CD4-positive, alpha-beta T cell treated with Interleukin-6 for 4 hours (primary cell): Measurements from ENCODE around the gene FUCA2.
A peak's percentile ranks its signal among the peaks of the same experiment; 100 is the strongest.
"Not testable (repeated sequence)": the region's sequence is repeated elsewhere in the genome, so short reads cannot be mapped to it uniquely, and the experiment has no call there.

Experiments
- DNase-seq: peaks from one replicate; pipeline ENCODE4 v3.0.0-alpha.2; 2020; ENCODE audit warnings: mixed read lengths

The FUCA2 gene

GRCh38 chr6:143536461-143536865, 24.9 kb upstream of the FUCA2 start:
- peak; percentile 67 for DNase-seq

- DNase-seq = no peak
These were observed 23.7 kb upstream of the FUCA2 start for GRCh38 chr6:143535189-143535614.

- peak; percentile 28 for DNase-seq
These were observed 20.4 kb upstream of the FUCA2 start for GRCh38 chr6:143531720-143532499.

GRCh38 chr6:143529095-143529494, 17.6 kb upstream of the FUCA2 start:
- peak; percentile 39 for DNase-seq

- DNase-seq = no peak
These were observed 16.8 kb upstream of the FUCA2 start for GRCh38 chr6:143528164-143528811.

GRCh38 chr6:143527677-143528076, 16.2 kb upstream of the FUCA2 start:
- no peak for DNase-seq

- no peak for DNase-seq
These were observed 13.8 kb upstream of the FUCA2 start for GRCh38 chr6:143525356-143525755.

- no peak for DNase-seq
These were observed 10.6 kb upstream of the FUCA2 start for GRCh38 chr6:143522039-143522600.

GRCh38 chr6:143517447-143517773, 5.9 kb upstream of the FUCA2 start:
- DNase-seq = no peak

- DNase-seq = no peak
These were observed 5.3 kb upstream of the FUCA2 start for GRCh38 chr6:143516690-143517446.

- no peak for DNase-seq
These were observed 4.3 kb upstream of the FUCA2 start for GRCh38 chr6:143515766-143516355.

- no peak for DNase-seq
These were observed 3.7 kb upstream of the FUCA2 start for GRCh38 chr6:143515061-143515760.

- DNase-seq = peak; percentile 64
These were observed 1.9 kb upstream of the FUCA2 start for GRCh38 chr6:143513410-143513809.

GRCh38 chr6:143510326-143510725, 1.2 kb downstream of the FUCA2 start:
- not testable (repeated sequence) for DNase-seq

- DNase-seq = no peak
These were observed 4.0 kb downstream of the FUCA2 start for GRCh38 chr6:143507358-143508145.

GRCh38 chr6:143506620-143507019, 4.9 kb downstream of the FUCA2 start:
- DNase-seq = no peak

- no peak for DNase-seq
These were observed 5.3 kb downstream of the FUCA2 start for GRCh38 chr6:143506199-143506598.

- DNase-seq = no peak
These were observed 6.0 kb downstream of the FUCA2 start for GRCh38 chr6:143505537-143505936.

- no peak for DNase-seq
These were observed 6.4 kb downstream of the FUCA2 start for GRCh38 chr6:143505111-143505510.

GRCh38 chr6:143504369-143504768, 7.2 kb downstream of the FUCA2 start:
- no peak for DNase-seq

- no peak for DNase-seq
These were observed 9.7 kb downstream of the FUCA2 start for GRCh38 chr6:143501851-143502250.

- peak; percentile 50 for DNase-seq
These were observed 13.1 kb downstream of the FUCA2 start for GRCh38 chr6:143498428-143498827.
